ENCODE measurements around the gene ADAMTSL1. TPM values are rescaled to one million over a fixed set of nuclear protein-coding genes. Genes with fewer than 3 reads are reported as not detected.

ADAMTSL1 gene
- total and polyA plus RNA-seq, 2 experiments from 2014 or later = 2.3 to 5.0 TPM

GRCh38 chr9:18604767-18605730, 131.1 kb downstream of the ADAMTSL1 start:
- H3F3A ChIP-seq (replicated peaks; ENCODE audit: low read depth) = no peaks in the 10 kb centered on the region
- H3K9me3 Mint-ChIP-seq = peaks cover 20% of the 10 kb centered on the region
- DNase-seq (ENCODE audit: low spot score) (no peak), ATAC-seq (peak; percentile 40; the same call in 2 of the 3 replicates)
- no peaks in the 10 kb centered on the region for H4K20me1 ChIP-seq (replicated peaks; ENCODE audit: insufficient read depth)
- no peak overlapping the region for H3K4me3 Mint-ChIP-seq
- no peak overlapping the region for H2AFZ ChIP-seq
- H3K79me2 ChIP-seq (replicated peaks; ENCODE audit: insufficient read depth) = no peaks in the 10 kb centered on the region
- no peak for TF ChIP-seq EZH2phosphoT487 (IDR thresholded peaks at IDR 0.05; ENCODE audit: unreplicated experiment)
- 0 out of 4 replicates have a peak, but pooled peaks of 1 of the 2 experiments have one; percentile 6 for TF ChIP-seq CTCF (conservative IDR thresholded peaks at IDR 0.05; ENCODE audit: low read depth in 2 of 2)
- H3K4me2 ChIP-seq = peak overlapping the region; percentile 60
- H3K27ac ChIP-seq (ENCODE audit: low read depth) = peak overlapping the region; percentile 61; the same call in 1 of the 2 replicates
- H3K27me3 Mint-ChIP-seq (ENCODE audit: insufficient read depth, low read depth, poor library complexity) = peaks cover 2% of the 10 kb centered on the region
- peaks cover 15% of the 10 kb centered on the region; the same call in 2 of the 3 replicates for H3K36me3 Mint-ChIP-seq (ENCODE audit: low read depth)
- no peaks in the 10 kb centered on the region for H3K9me2 ChIP-seq (ENCODE audit: insufficient read depth)
- no peaks in the 10 kb centered on the region for H3K36me3 ChIP-seq (ENCODE audit: insufficient read depth)
- 0 out of 2 replicates have a peak overlapping the region, but pooled peaks have one; percentile 15 for H3K4me3 ChIP-seq
- H3K27me3 ChIP-seq (ENCODE audit: insufficient read depth) = no peaks in the 10 kb centered on the region; the same call in 1 of the 2 replicates
- H3K4me1 ChIP-seq (ENCODE audit: insufficient read depth) = peaks cover 30% of the 10 kb centered on the region
- peaks cover 29% of the 10 kb centered on the region for H3K4me1 Mint-ChIP-seq
- H3K27ac Mint-ChIP-seq = no peak overlapping the region

- Histone ChIP-seq H3K79me2 (replicated peaks; ENCODE audit: insufficient read depth) (no peaks in the 10 kb centered on the region), H3K4me3 (no peak overlapping the region), H4K20me1 (replicated peaks; ENCODE audit: insufficient read depth) (no peaks in the 10 kb centered on the region), H3K27ac (ENCODE audit: low read depth) (no peak overlapping the region), H3F3A (replicated peaks; ENCODE audit: low read depth) (no peaks in the 10 kb centered on the region), H3K4me1 (ENCODE audit: insufficient read depth) (peaks cover 30% of the 10 kb centered on the region), H2AFZ (no peak overlapping the region; the same call in 1 of the 2 replicates), H3K36me3 (ENCODE audit: insufficient read depth) (no peaks in the 10 kb centered on the region), H3K4me2 (peak overlapping the region; percentile 60), H3K9me2 (ENCODE audit: insufficient read depth) (no peaks in the 10 kb centered on the region), H3K27me3 (ENCODE audit: insufficient read depth) (no peaks in the 10 kb centered on the region; the same call in 1 of the 2 replicates)
- H3K27ac Mint-ChIP-seq = no peak overlapping the region
- peaks cover 2% of the 10 kb centered on the region for H3K27me3 Mint-ChIP-seq (ENCODE audit: insufficient read depth, low read depth, poor library complexity)
- H3K9me3 Mint-ChIP-seq = peaks cover 20% of the 10 kb centered on the region
- peaks cover 15% of the 10 kb centered on the region; the same call in 2 of the 3 replicates for H3K36me3 Mint-ChIP-seq (ENCODE audit: low read depth)
- DNase-seq (ENCODE audit: low spot score) (no peak), ATAC-seq (peak; percentile 80)
- H3K4me3 Mint-ChIP-seq = no peak overlapping the region
- H3K4me1 Mint-ChIP-seq = peaks cover 29% of the 10 kb centered on the region
- TF ChIP-seq EZH2 (IDR thresholded peaks at IDR 0.05; ENCODE audit: low read depth, unreplicated experiment) (no peak), CREB1 (CRISPR knock-in tag; IDR thresholded peaks at IDR 0.05; ENCODE audit: low read depth) (no peak), CTCF (conservative IDR thresholded peaks at IDR 0.05; ENCODE audit: low read depth in 2 of 2) (no peak), ETS1 (IDR thresholded peaks at IDR 0.05) (no peak), ZNF462 (CRISPR knock-in tag; IDR thresholded peaks at IDR 0.05) (no peak), STAT1 (IDR thresholded peaks at IDR 0.05; ENCODE audit: unreplicated experiment) (no peak)
Observed at GRCh38 chr9:18605766-18606180, 131.8 kb downstream of the ADAMTSL1 start.
